A549 (cell line): ENCODE measurements around the gene EEF1AKMT1. TPM values are rescaled to one million over a fixed set of nuclear protein-coding genes. Genes with fewer than 3 reads are reported as not detected.

ENCODE experiments used
- ATAC-seq, 2 experiments: fragments of 200-7000 bp in 1 of 2; fragments of >200 bp in 1 of 2; cut with Nextera tagmentation in 1 of 2; cut with Tn5 transposase in 1 of 2; 3 replicates each; pipeline versions ENCODE4 v1.8.0 to v1.9.1; 2018 to 2020; ENCODE audit warnings: mild to moderate bottlenecking in 1 of 2, moderate library complexity in 1 of 2
- CTCF ChIA-PET: fragments of 300-600 bp; sonication (Branson Sonifier 250); formaldehyde crosslinking; extraction: SDS; loops from one replicate; lab custom pipeline; 2021; ENCODE audit warnings: antibody characterized with exemption, inconsistent platforms; lab: Yijun Ruan, JAX
- POLR2A ChIA-PET: fragments of 350-600 bp; formaldehyde crosslinking; extraction: SDS; loops from one replicate; lab custom pipeline; 2021; ENCODE audit warnings: antibody characterized with exemption, inconsistent platforms; lab: Yijun Ruan, JAX
- DNase-seq, 2 experiments: peaks; one replicate each; pipeline versions ENCODE4 v3.0.0 to v3.0.0-alpha.2; 2011 to 2016; ENCODE audit warnings: low read depth in 1 of 2, low spot score in 1 of 2
- FAIRE-seq: peaks from 2 replicates; lab custom pipeline; 2011; peaks lifted over from hg19 to GRCh38; lab: Jason Lieb, UNC
- H3K27ac ChIP-seq, 2 experiments: fragments of >200 bp; sonication (Bioruptor Twin); formaldehyde crosslinking; 3 replicates each; pipeline ENCODE4 v1.5.1; 2016 to 2017
- H3K4me1 ChIP-seq: fragments of >200 bp; sonication (Bioruptor Twin); formaldehyde crosslinking; 3 replicates; pipeline ENCODE4 v1.6.1; 2016
- H3K4me2 ChIP-seq: fragments of >200 bp; sonication (Bioruptor Twin); formaldehyde crosslinking; 3 replicates; pipeline ENCODE4 v1.6.1; 2016
- H3K4me3 ChIP-seq: fragments of >200 bp; sonication (Bioruptor Twin); formaldehyde crosslinking; 3 replicates; pipeline ENCODE4 v1.5.1; 2016
- H3K9me3 ChIP-seq: fragments of >200 bp; sonication (Bioruptor Twin); formaldehyde crosslinking; 3 replicates; pipeline ENCODE4 v1.6.1; 2016
- CBX8 ChIP-seq: fragments of 200-600 bp; sonication (generic); IDR thresholded peaks from 2 replicates; pipeline ENCODE4 v1.6.1; 2016
- CEBPB ChIP-seq, 2 experiments: fragments of >200 bp in 1 of 2; sonication (Bioruptor Twin) in 1 of 2; formaldehyde crosslinking in 1 of 2; IDR thresholded peaks; 2 replicates each; pipeline ENCODE4 v1.6.1; 2012 to 2016
- E2F6 ChIP-seq: IDR thresholded peaks from 2 replicates; pipeline ENCODE4 v1.6.1; 2012; ENCODE audit warnings: low read depth, borderline replicate concordance
- EHMT2 ChIP-seq: fragments of 200-600 bp; sonication (generic); IDR thresholded peaks from 2 replicates; pipeline ENCODE4 v1.6.1; 2016; ENCODE audit warnings: antibody characterized with exemption, low read depth, mild to moderate bottlenecking, moderate library complexity
- ESRRA ChIP-seq: fragments of 150-350 bp; IDR thresholded peaks from 2 replicates; pipeline ENCODE4 v1.6.1; 2014; ENCODE audit warnings: mild to moderate bottlenecking, low read length, borderline replicate concordance
- FOSL2 ChIP-seq, 2 experiments: fragments of 450-650 bp in 1 of 2; fragments of >200 bp in 1 of 2; sonication (Bioruptor Twin) in 1 of 2; formaldehyde crosslinking; IDR thresholded peaks; 2 replicates each; pipeline versions ENCODE4 v1.5.0 to v1.6.1; 2016 to 2020; ENCODE audit warnings: mild to moderate bottlenecking in 1 of 2, moderate library complexity in 1 of 2
- GATA3 ChIP-seq: IDR thresholded peaks from 2 replicates; pipeline ENCODE4 v1.6.1; 2012; ENCODE audit warnings: borderline replicate concordance
- HDAC2 ChIP-seq: fragments of 200-600 bp; sonication (generic); IDR thresholded peaks from 2 replicates; pipeline ENCODE4 v1.6.1; 2016
- HES2 ChIP-seq: fragments of >200 bp; sonication (Bioruptor Twin); formaldehyde crosslinking; IDR thresholded peaks from 2 replicates; pipeline ENCODE4 v1.6.1; 2016
- HOXA7 ChIP-seq: fragments of 250-450 bp; sonication (Bioruptor Pico); IDR thresholded peaks from 2 replicates; pipeline ENCODE4 v1.5.0; 2020; ENCODE audit warnings: mild to moderate bottlenecking, moderate library complexity
- JUN ChIP-seq, 2 experiments: fragments of >200 bp; sonication (Bioruptor Twin); formaldehyde crosslinking; IDR thresholded peaks; 2 replicates in 1 of 2; 3 replicates in 1 of 2; pipeline ENCODE4 v1.6.1; 2016 to 2017
- JUNB ChIP-seq: fragments of >200 bp; sonication (Bioruptor Twin); formaldehyde crosslinking; IDR thresholded peaks from 2 replicates; pipeline ENCODE4 v1.6.1; 2016
- KDM5A ChIP-seq: fragments of 200-600 bp; sonication (generic); IDR thresholded peaks from 2 replicates; pipeline ENCODE4 v1.6.1; 2016; ENCODE audit warnings: antibody characterized with exemption, mild to moderate bottlenecking
- MAX ChIP-seq: IDR thresholded peaks from 2 replicates; pipeline ENCODE4 v1.6.1; 2012
- NFE2L2 ChIP-seq: fragments of 150-350 bp; conservative IDR thresholded peaks from 2 replicates; pipeline ENCODE4 v1.6.1; 2014; ENCODE audit warnings: low read length
- NPAS2 ChIP-seq: fragments of 250-450 bp; sonication (Bioruptor Pico); IDR thresholded peaks from 2 replicates; pipeline ENCODE4 v1.8.0; 2022; ENCODE audit warnings: mild to moderate bottlenecking, moderate library complexity, borderline replicate concordance
- PHF8 ChIP-seq: fragments of 200-600 bp; sonication (generic); IDR thresholded peaks from 2 replicates; pipeline ENCODE4 v1.6.1; 2016; ENCODE audit warnings: low read depth, mild to moderate bottlenecking, antibody characterized with exemption, moderate library complexity, borderline replicate concordance
- POLR2A ChIP-seq: IDR thresholded peaks from 2 replicates; pipeline ENCODE4 v1.6.1; 2012; ENCODE audit warnings: mild to moderate bottlenecking, low read length
- REST ChIP-seq: fragments of 200-600 bp; sonication (generic); IDR thresholded peaks from 2 replicates; pipeline ENCODE4 v1.6.1; 2016; ENCODE audit warnings: antibody characterized with exemption, mild to moderate bottlenecking, moderate library complexity
- RFX5 ChIP-seq: fragments of 450-650 bp; IDR thresholded peaks from 2 replicates; pipeline ENCODE4 v1.7.1; 2014; ENCODE audit warnings: antibody characterized with exemption, mild to moderate bottlenecking, moderate library complexity
- RNF2 ChIP-seq: fragments of 200-600 bp; sonication (generic); IDR thresholded peaks from 2 replicates; pipeline ENCODE4 v1.6.1; 2016; ENCODE audit warnings: low read depth, mild to moderate bottlenecking, antibody characterized with exemption, moderate library complexity, borderline replicate concordance
- SREBF2 ChIP-seq: fragments of 450-650 bp; IDR thresholded peaks from 2 replicates; pipeline ENCODE4 v1.6.1; 2014; ENCODE audit warnings: mild to moderate bottlenecking, moderate library complexity
- USF2 ChIP-seq: fragments of 450-650 bp; IDR thresholded peaks from 2 replicates; pipeline ENCODE4 v1.6.1; 2014; ENCODE audit warnings: antibody characterized with exemption
- ZFP36 ChIP-seq: fragments of 450-650 bp; IDR thresholded peaks from 2 replicates; pipeline ENCODE4 v1.6.1; 2014; ENCODE audit warnings: borderline replicate concordance; ENCODE audit not compliant: partially characterized antibody
- ZNF302 ChIP-seq: fragments of 250-450 bp; sonication (Bioruptor Pico); IDR thresholded peaks from 2 replicates; pipeline ENCODE4 v1.9.0; 2021; ENCODE audit warnings: inconsistent platforms, mild to moderate bottlenecking, moderate library complexity
- WGBS: methylation state at CpG from one replicate; pipeline ENCODE4 v1.1.6; 2017; ENCODE audit errors: missing lambda C conversion rate; 5-methylcytosine and 5-hydroxymethylcytosine counted together
- polyA minus RNA-seq: library from RNA; depleted of rRNA, polyadenylated mRNA; stranded (reverse); fragments of >200 nt; gene quantifications from 2 replicates; pipeline ENCODE4 v1.2.3, GENCODE V29; 2011; rRNA and poly(A)+ RNA removed
- polyA plus RNA-seq, 4 experiments: library from polyadenylated mRNA; depleted of rRNA in 3 of 4; stranded (reverse); fragments of >200 nt; fragmentation: RNase III in 1 of 4; extraction: RNeasy Plus Mini Kit Qiagen cat#74134 plus additional on column Dnase treatment in 1 of 4; gene quantifications; 2 replicates in 3 of 4; 3 replicates in 1 of 4; pipeline ENCODE4 v1.2.3, GENCODE V29; 2011 to 2017
- TF ChIP-seq, protein P1 (sequence below): IDR thresholded peaks from 2 replicates; pipeline ENCODE4 v1.6.1; 2012
- TF ChIP-seq, protein P2 (sequence below): fragments of >200 bp; sonication (Bioruptor Twin); formaldehyde crosslinking; IDR thresholded peaks from 3 replicates; pipeline ENCODE4 v1.6.1; 2016

Gene EEF1AKMT1, protein sequence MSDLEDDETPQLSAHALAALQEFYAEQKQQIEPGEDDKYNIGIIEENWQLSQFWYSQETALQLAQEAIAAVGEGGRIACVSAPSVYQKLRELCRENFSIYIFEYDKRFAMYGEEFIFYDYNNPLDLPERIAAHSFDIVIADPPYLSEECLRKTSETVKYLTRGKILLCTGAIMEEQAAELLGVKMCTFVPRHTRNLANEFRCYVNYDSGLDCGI
- polyA plus RNA-seq (2011; rRNA removed) (9.1 and 10.0 TPM in 2 replicates), polyA plus RNA-seq (2017; fragmentation: RNase III; extraction: RNeasy Plus Mini Kit Qiagen cat#74134 plus additional on column Dnase treatment) (7.3 to 9.0 TPM (median 8.1 TPM) in 3 replicates), polyA minus RNA-seq (2.2 and 3.0 TPM in 2 replicates)
- polyA plus RNA-seq (2012; cell fraction: cytosol; rRNA removed) = 2.7 and 3.9 TPM in 2 replicates
- polyA plus RNA-seq (2012; cell fraction: nucleus; rRNA removed) = 0.88 and 2.6 TPM in 2 replicates

- DNase-seq = peak; percentile 35 to 93
- Histone ChIP-seq H3K27ac (peak within 1 kb of the TSS; percentile 87 to 95), H3K4me1 (no peaks in the 10 kb centered on the region), H3K4me2 (peak within 1 kb of the TSS; percentile 78), H3K9me3 (peaks cover 6% of the 10 kb centered on the region; the same call in 1 of the 3 replicates)
- POLR2A ChIA-PET = interaction anchor here (1.1 to 1.2 kb wide), 2 partner anchors 8 to 403 kb away, joined by 3 to 4 read pairs; partner anchors contain the start of genes MRPL57 and SKA3
- WGBS = 5% methylated on average over 25 of the region's 72 CpGs
- FAIRE-seq = no peak
- TF ChIP-seq JUNB (no peak), KDM5A (no peak), USF2 (no peak), ZNF302 (CRISPR knock-in tag) (no peak), E2F6 (peak; percentile 77), CBX8 (no peak), NFE2L2 (no peak), FOSL2 (IDR thresholded peaks at IDR 0.05) (no peak), FOSL2 (CRISPR knock-in tag; IDR thresholded peaks at IDR 0.05) (no peak), JUN (IDR thresholded peaks at IDR 0.05) (peak; percentile 54 to 83; a peak in 4 of 5 replicates), POLR2A (peak; percentile 82), MAX (peak; percentile 85), HOXA7 (CRISPR knock-in tag) (no peak), ESRRA (no peak), RNF2 (no peak), PHF8 (peak; percentile 74), REST (no peak), NPAS2 (CRISPR knock-in tag) (no peak), EHMT2 (no peak), RFX5 (no peak), ZFP36 (no peak), SREBF2 (no peak), HES2 (no peak), HDAC2 (no peak), GATA3 (no peak), CEBPB (IDR thresholded peaks at IDR 0.05) (peak; percentile 87 to 96; a peak in 3 of 4 replicates)
- TF ChIP-seq, protein P1, sequence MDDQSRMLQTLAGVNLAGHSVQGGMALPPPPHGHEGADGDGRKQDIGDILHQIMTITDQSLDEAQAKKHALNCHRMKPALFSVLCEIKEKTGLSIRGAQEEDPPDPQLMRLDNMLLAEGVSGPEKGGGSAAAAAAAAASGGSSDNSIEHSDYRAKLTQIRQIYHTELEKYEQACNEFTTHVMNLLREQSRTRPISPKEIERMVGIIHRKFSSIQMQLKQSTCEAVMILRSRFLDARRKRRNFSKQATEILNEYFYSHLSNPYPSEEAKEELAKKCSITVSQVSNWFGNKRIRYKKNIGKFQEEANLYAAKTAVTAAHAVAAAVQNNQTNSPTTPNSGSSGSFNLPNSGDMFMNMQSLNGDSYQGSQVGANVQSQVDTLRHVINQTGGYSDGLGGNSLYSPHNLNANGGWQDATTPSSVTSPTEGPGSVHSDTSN = 0 out of 2 replicates have a peak, but pooled peaks have one; percentile 58
- TF ChIP-seq, protein P2, sequence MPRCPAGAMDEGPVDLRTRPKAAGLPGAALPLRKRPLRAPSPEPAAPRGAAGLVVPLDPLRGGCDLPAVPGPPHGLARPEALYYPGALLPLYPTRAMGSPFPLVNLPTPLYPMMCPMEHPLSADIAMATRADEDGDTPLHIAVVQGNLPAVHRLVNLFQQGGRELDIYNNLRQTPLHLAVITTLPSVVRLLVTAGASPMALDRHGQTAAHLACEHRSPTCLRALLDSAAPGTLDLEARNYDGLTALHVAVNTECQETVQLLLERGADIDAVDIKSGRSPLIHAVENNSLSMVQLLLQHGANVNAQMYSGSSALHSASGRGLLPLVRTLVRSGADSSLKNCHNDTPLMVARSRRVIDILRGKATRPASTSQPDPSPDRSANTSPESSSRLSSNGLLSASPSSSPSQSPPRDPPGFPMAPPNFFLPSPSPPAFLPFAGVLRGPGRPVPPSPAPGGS = peak; percentile 77; the same call in 1 of the 3 replicates
- TF ChIP-seq, all 56 proteins: peak for 8
- ATAC-seq = peak; percentile 92 to 96
- CTCF ChIA-PET = interaction anchor here (2.2 kb wide), 1 partner anchor 56 kb away, joined by 6 read pairs; no protein-coding TSS in a partner anchor
- H3K4me3 ChIP-seq = peak within 1 kb of the TSS; percentile 66
Observed at GRCh38 chr13:20773194-20774080, at the start of gene EEF1AKMT1. Gene EEF1AKMT1 (minus strand): TSS chr13:20773961. CDS start chr13:20757598, 16,363 bp downstream.
